ENCODE results near the gene CARD19. TPM values are rescaled to one million over a fixed set of nuclear protein-coding genes. Genes with fewer than 3 reads are reported as not detected.

CARD19 gene
- total and polyA plus RNA-seq, 2 experiments from 2014 or later, result 36.8 to 48.3 TPM

GRCh38 chr9:93093877-93094657 is 1.9 kb upstream of the CARD19 start:
- H3K36me3 ChIP-seq (ENCODE audit: insufficient read depth), result no peaks in the 10 kb centered on the region; the same call in 1 of the 2 replicates
- Mint-ChIP-seq H3K9me3 (no peaks in the 10 kb centered on the region; the same call in 2 of the 3 replicates), H3K4me3 (peak overlapping the region; percentile 67), H3K36me3 (ENCODE audit: low read depth) (no peaks in the 10 kb centered on the region), H3K27me3 (ENCODE audit: insufficient read depth, low read depth, poor library complexity) (peaks cover 7% of the 10 kb centered on the region), H3K27ac (no peak overlapping the region; the same call in none of the 2 replicates), H3K4me1 (peaks cover 13% of the 10 kb centered on the region)
- no peaks in the 10 kb centered on the region for H4K20me1 ChIP-seq (replicated peaks; ENCODE audit: insufficient read depth)
- no peak for TF ChIP-seq ZNF462 (CRISPR knock-in tag; IDR thresholded peaks at IDR 0.05)
- no peak for TF ChIP-seq ZNF114 (CRISPR knock-in tag; IDR thresholded peaks at IDR 0.05)
- no peak overlapping the region for H3K4me2 ChIP-seq
- no peaks in the 10 kb centered on the region for H3K9me2 ChIP-seq (ENCODE audit: insufficient read depth)
- DNase-seq (ENCODE audit: low spot score), result no peak
- peaks cover 2% of the 10 kb centered on the region; the same call in 1 of the 2 replicates for H3K79me2 ChIP-seq (replicated peaks; ENCODE audit: insufficient read depth)
- H2AFZ ChIP-seq, result 0 out of 2 replicates have a peak overlapping the region, but pooled peaks have one; percentile 83
- H3K27ac ChIP-seq (ENCODE audit: low read depth), result no peak overlapping the region
- ATAC-seq, result no peak
- H3K27me3 ChIP-seq (ENCODE audit: insufficient read depth), result peaks cover 8% of the 10 kb centered on the region; the same call in 1 of the 2 replicates
- 0 out of 2 replicates have a peak, but pooled peaks cover 8% of the 10 kb centered on the region for H3F3A ChIP-seq (replicated peaks; ENCODE audit: low read depth)
- H3K4me1 ChIP-seq (ENCODE audit: insufficient read depth), result 0 out of 2 replicates have a peak, but pooled peaks cover 3% of the 10 kb centered on the region
- H3K4me3 ChIP-seq, result no peak overlapping the region

GRCh38 chr9:93094658-93095204 is 1.3 kb upstream of the CARD19 start:
- Histone ChIP-seq H2AFZ (peak overlapping the region; percentile 83; the same call in 1 of the 2 replicates), H3K27ac (ENCODE audit: low read depth) (peak overlapping the region; percentile 81), H3K27me3 (ENCODE audit: insufficient read depth) (peaks cover 8% of the 10 kb centered on the region; the same call in 1 of the 2 replicates), H3K9me2 (ENCODE audit: insufficient read depth) (no peaks in the 10 kb centered on the region), H4K20me1 (replicated peaks; ENCODE audit: insufficient read depth) (no peaks in the 10 kb centered on the region), H3K79me2 (replicated peaks; ENCODE audit: insufficient read depth) (peaks cover 6% of the 10 kb centered on the region; the same call in 1 of the 2 replicates), H3K4me1 (ENCODE audit: insufficient read depth) (0 out of 2 replicates have a peak, but pooled peaks cover 3% of the 10 kb centered on the region), H3F3A (replicated peaks; ENCODE audit: low read depth) (0 out of 2 replicates have a peak, but pooled peaks cover 8% of the 10 kb centered on the region), H3K4me2 (peak overlapping the region; percentile 73), H3K36me3 (ENCODE audit: insufficient read depth) (no peaks in the 10 kb centered on the region; the same call in 1 of the 2 replicates), H3K4me3 (peak overlapping the region; percentile 51)
- DNase-seq (ENCODE audit: low spot score) (peak; percentile 32), ATAC-seq (no peak)
- Mint-ChIP-seq H3K9me3 (no peaks in the 10 kb centered on the region; the same call in 2 of the 3 replicates), H3K27me3 (ENCODE audit: insufficient read depth, low read depth, poor library complexity) (peaks cover 7% of the 10 kb centered on the region), H3K4me3 (peak overlapping the region; percentile 67), H3K4me1 (peaks cover 11% of the 10 kb centered on the region), H3K27ac (peak overlapping the region; percentile 93), H3K36me3 (ENCODE audit: low read depth) (no peaks in the 10 kb centered on the region)
- no peak for TF ChIP-seq ZNF331 (CRISPR knock-in tag; IDR thresholded peaks at IDR 0.05; ENCODE audit: low read depth)
- TF ChIP-seq JUNB (IDR thresholded peaks at IDR 0.05; ENCODE audit: unreplicated experiment), result no peak
- no peak for TF ChIP-seq POLR2AphosphoS5 (IDR thresholded peaks at IDR 0.05; ENCODE audit: low read depth)
